AML-193 (cell line): Measurements from ENCODE around the gene ZNF197.
"Not testable (repeated sequence)": the region's sequence is repeated elsewhere in the genome, so short reads cannot be mapped to it uniquely, and the experiment has no call there.

ENCODE experiments used
- DNase-seq, 2 experiments: peaks; one replicate each; lab custom pipeline; 2025; lab: John Stamatoyannopoulos, UW

ZNF197 gene

DNA sequence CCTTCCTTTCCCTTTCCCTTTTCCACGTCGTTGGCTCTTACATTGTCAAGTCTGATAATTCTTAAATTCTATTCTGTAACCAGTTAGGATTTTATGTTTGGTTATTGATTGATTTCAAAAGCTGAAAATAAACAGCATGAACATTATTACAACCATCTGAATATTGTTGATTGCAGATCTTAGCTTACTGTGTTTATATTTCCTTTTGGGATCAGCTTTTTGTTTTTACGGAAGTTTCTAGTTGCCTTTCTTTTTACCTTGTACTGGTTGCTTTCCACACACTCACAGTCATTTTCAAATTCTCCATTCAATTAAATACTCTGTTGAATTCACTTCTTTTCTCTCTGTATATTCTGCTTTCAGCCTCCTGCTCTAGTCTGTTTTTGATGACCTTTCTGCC lies 40.3 kb downstream of the ZNF197 start:
- no peak for DNase-seq

DNA sequence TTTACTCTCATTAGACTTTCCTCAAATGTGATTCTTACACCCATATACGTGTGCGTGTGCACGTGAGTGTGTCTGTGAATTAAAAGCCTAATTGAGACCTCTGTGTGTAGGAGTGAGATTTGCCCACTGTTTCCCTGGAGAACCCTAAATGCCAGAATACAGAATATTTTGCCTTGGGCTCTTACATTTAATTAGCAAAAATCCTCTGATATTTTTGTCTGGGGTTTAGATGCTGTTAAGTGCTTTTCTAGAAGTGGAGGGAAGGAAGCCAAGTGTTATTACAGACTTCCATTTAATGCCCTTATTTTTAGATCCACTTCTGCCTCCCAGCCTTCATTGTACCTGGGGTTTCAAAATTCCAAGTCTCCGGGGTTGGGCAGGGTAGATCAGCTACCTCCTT lies 41.5 kb downstream of the ZNF197 start:
- DNase-seq, result no peak

DNA sequence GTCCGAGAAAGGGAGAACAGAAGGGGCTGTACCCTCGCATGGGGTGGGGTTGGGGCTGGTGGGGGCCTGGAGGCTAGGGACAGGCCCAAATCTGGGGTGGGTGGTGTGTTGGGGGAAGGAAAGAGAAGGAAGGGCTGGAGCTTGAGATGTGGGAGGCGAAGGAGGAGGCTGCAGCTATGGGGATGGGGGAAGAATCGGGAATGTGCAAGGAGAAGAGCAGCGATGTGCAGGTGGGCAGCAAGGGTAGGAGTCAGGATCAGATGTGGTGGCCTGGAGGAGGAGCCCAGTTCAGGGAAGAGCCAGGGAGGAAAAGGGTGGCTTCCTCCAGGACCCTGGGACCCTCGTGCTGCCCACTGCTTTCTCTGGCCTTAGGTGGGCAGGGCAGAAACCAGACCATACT lies 44.9 kb downstream of the ZNF197 start:
- no peak for DNase-seq

DNA sequence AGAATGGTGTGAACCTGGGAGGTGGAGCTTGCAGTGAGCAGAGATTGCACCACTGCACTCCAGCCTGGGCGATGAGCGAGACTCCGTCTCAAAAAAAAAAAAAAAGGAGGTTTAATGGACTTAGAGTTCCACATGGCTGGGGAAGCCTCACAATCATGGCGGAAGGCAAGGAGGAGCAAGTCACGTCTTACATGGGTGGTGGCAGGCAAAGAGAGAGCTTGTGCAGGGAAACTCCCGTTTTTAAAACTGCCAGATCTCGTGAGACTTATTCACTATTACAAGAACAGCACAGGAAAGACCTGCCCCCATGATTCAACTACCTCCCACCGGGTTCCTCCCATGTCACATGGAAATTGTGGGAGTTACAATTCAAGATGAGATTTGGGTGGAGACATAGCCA lies 48.6 kb downstream of the ZNF197 start:
- DNase-seq, result not testable (repeated sequence)

DNA sequence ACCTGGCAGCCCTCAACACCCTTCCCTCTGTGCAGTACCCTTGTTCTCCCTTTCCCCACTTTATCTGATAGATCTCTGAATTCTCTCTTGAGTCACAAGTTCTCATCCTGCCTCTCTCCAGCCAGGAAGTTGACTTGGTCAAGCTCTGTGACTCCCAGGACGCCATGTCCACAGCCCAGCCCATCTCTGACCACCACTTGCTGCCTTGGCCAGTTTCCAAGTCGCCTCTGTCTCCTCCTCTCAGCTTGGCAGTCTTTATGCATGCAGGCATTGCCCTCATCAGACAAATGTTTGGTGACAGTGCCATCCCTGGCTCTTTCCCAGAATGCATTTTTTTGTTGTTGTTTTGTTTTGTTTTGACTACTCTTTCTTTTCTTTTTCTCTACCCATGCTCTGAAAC lies 49.4 kb downstream of the ZNF197 start:
- no peak for DNase-seq

DNA sequence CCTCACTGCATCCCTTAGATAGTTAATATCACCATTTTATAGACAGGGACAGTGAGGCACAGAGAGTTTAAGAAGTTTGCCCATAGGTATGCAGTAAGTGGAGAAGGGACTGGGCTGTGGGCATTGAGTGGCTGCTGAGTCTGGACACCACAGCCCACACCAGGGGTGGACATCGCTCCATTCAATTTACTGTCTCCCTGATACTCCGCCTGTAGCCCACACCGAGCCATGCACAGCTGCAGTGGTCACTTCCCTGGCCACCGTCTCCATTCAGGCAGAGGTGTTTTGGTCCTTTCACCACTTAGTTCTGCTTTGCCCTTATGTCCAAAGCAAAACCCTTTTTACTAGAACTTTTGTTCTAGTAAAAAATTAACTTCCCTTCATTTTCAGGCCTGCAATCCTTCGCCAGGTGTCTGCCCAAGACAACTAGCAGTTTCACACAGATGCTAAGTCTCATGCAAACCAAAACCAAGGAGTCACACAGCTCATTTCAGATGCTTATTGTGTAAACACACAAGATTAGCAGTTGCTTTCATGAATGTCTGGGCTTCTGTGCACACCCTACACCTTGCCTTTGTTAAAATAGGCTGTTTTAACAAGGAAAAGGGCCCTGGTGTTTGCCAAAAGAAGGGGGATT lies 53.8 kb downstream of the ZNF197 start:
- DNase-seq, result no peak

DNA sequence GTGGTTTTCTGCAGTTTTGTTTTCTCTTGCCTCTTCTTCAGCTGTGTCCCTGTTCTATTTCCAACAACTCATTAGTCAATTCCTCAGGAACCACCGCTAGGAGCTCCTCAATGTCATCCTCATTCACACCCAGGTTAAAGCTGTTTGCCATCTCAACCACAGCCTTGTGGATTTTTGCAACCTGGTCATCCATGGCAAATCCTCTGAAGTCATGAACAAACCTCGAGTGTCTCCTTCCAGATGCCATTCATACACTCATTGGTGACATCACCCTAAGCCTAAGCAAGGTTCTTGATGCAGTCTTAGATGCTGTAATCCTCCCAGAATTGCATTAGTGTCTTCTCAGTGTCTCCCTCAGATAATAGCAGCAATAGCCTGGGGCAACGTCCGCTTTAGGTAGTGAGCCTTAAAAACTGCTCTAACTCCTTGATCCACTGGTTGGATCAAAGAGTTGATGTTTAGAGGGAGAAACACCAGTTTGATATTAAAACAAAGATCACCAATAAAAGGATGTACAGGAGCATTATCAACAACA lies 56.2 kb downstream of the ZNF197 start:
- no peak for DNase-seq

DNA sequence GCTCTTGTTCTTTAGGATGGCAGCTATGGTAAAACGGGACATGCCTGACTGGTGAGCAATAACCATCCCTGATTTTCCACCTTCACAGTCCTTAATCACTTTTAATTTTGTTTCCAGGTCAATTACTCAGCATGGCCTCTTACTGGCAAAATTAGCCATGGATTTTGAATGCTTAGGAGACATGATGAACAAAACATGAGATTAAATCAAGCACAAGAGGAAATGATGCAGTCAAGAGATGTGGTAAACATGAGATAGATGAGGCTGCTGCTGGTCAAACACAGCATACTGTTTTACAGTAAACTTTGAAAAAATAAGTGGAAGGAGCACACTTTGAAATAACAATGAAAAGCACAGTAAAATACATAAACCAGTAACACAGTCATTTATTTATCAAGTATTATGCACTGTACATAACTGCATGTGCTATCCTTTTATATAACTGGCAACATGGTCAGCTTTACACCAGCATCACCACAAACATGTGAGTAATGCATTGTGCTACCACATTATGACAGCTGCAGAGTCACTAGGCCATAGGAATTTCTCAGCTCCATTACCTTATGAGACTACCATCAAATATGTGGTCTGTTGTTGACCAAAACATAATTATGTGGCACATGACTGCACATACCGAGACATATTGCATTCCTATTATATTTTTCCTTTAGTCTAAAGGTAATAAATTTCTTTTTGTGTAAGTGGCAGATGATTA lies 57.5 kb downstream of the ZNF197 start:
- no peak for DNase-seq

DNA sequence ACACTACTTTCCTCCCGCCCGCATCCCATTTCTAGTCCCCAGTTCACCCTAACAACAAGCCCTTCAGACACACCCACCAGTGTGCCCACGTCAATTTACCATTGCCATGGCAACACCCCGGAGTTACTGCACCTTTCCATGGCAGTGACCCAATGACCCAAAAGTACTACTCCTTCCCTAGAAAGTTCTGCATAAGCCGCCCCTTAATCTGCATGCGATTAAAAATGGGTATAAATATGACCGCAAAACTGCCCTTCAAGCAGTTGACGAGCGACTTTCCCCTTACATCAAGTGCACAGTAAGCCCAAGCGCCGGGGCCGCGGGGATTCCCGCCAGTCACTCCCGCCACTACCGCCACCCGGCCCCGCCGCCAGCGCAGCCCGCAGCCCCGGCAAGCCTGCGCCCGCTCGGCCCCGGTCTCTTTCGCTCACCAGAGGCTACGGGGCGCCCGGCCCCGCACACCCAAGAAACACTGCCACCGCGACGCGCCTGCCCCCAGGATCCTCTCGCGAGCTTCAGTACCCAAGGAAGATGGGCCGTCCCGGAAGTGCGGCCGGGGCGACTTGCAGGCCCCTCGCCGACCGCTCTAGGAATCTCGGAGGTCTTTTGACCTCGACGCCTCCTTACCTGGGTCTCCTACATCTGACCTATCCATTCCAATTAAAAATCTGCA lies 60.4 kb downstream of the ZNF197 start:
- DNase-seq, result no peak

DNA sequence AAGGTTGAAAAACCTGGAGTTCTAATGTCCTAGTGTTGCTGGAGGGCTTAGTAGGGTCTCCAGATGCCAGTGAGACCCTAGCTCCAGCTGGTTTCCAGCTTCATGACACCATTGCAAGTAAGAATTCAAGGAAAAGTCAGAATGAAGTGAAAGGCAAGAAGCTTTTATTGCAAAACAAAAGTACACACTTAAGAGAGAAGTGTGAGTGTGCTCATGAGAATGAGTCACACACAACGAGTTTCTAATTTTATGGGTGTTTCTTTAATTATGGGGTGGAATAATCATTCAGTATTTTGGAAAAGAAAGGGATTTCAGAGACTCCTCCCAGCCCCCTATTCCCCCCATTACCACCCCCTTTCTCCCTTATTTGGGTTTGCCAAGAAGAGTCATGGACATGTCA lies 63.1 kb downstream of the ZNF197 start:
- DNase-seq, result no peak
